GM12878 (cell line): ENCODE results near the gene FGF2. TPM values are rescaled to one million over a fixed set of nuclear protein-coding genes. Genes with fewer than 3 reads are reported as not detected.

Experiments
- ATAC-seq: fragments of 200-7000 bp; cut with Tn5 transposase; 3 replicates; pipeline ENCODE4 v1.9.1; 2020; ENCODE audit warnings: mild to moderate bottlenecking, moderate library complexity
- BruUV-seq: library from RNA; stranded (reverse); fragments of 400-500 nt; replicated peaks from 2 replicates; lab custom pipeline; 2021; lab: Mats Ljungman, UMichigan
- CTCF ChIA-PET: fragments of 300-600 bp; sonication (Branson Sonifier 250); formaldehyde crosslinking; extraction: SDS; loops from one replicate; lab custom pipeline; 2021; ENCODE audit warnings: inconsistent platforms; lab: Yijun Ruan, JAX
- POLR2A ChIA-PET: fragments of 350-600 bp; formaldehyde crosslinking; extraction: SDS; loops from one replicate; lab custom pipeline; 2021; ENCODE audit warnings: inconsistent platforms; lab: Charles Lee
- RAD21 ChIA-PET: fragments of 300-600 bp; sonication (Branson Sonifier 250); formaldehyde crosslinking; loops from one replicate; lab custom pipeline; 2023; ENCODE audit warnings: antibody characterized with exemption; ENCODE audit not compliant: unreplicated experiment; lab: Charles Lee
- SMC1A ChIA-PET: fragments of 300-600 bp; sonication (Branson Sonifier 250); formaldehyde crosslinking; loops from one replicate; lab custom pipeline; 2023; ENCODE audit not compliant: unreplicated experiment, uncharacterized antibody; lab: Charles Lee
- DNase-seq: peaks from one replicate; pipeline ENCODE4 v3.0.0-alpha.2; 2011; ENCODE audit warnings: low read depth, low spot score
- FAIRE-seq: peaks from 3 replicates; lab custom pipeline; 2011; peaks lifted over from hg19 to GRCh38; lab: Jason Lieb, UNC
- H2AFZ ChIP-seq: 2 replicates; pipeline ENCODE4 v1.6.0; 2011; ENCODE audit warnings: low read depth, low read length, control low read depth; ENCODE audit not compliant: control insufficient read depth
- H3K27ac ChIP-seq: 2 replicates; pipeline ENCODE4 v1.5.1; 2011; ENCODE audit warnings: control low read depth; ENCODE audit not compliant: control insufficient read depth, insufficient read depth
- H3K27me3 ChIP-seq, 2 experiments: replicated peaks in 1 of 2; 2 replicates each; pipeline versions ENCODE4 v1.6.0 to v1.6.1; 2011; ENCODE audit warnings: low read length in 1 of 2; ENCODE audit not compliant: control insufficient read depth in 2 of 2, insufficient read depth in 2 of 2
- H3K36me3 ChIP-seq, 2 experiments: 2 replicates each; pipeline ENCODE4 v1.5.1; 2011; ENCODE audit warnings: low read length in 1 of 2; ENCODE audit not compliant: control insufficient read depth in 2 of 2, insufficient read depth in 2 of 2
- H3K4me1 ChIP-seq: 2 replicates; pipeline ENCODE4 v1.6.1; 2011; ENCODE audit warnings: mild to moderate bottlenecking, low read length, moderate library complexity, mixed read lengths; ENCODE audit not compliant: control insufficient read depth, insufficient read depth
- H3K4me2 ChIP-seq: 2 replicates; pipeline ENCODE4 v1.6.0; 2011; ENCODE audit warnings: control low read depth; ENCODE audit not compliant: control insufficient read depth, insufficient read depth
- H3K4me3 ChIP-seq: fragments of 200-600 bp; sonication (generic); 2 replicates; pipeline ENCODE4 v1.5.1; 2016
- H3K79me2 ChIP-seq: 2 replicates; pipeline ENCODE4 v1.6.0; 2011; ENCODE audit warnings: low read length; ENCODE audit not compliant: control insufficient read depth, insufficient read depth
- H3K9ac ChIP-seq: 2 replicates; pipeline ENCODE4 v1.8.0; 2011; ENCODE audit warnings: low read length, control low read depth, mixed read lengths; ENCODE audit not compliant: control insufficient read depth, insufficient read depth
- H3K9me3 ChIP-seq: replicated peaks from 3 replicates; pipeline ENCODE4 v1.5.1; 2011; ENCODE audit warnings: mild to moderate bottlenecking, low read length; ENCODE audit not compliant: control insufficient read depth, insufficient read depth
- H4K20me1 ChIP-seq: 2 replicates; pipeline ENCODE4 v1.6.0; 2011; ENCODE audit not compliant: control insufficient read depth, insufficient read depth
- CEBPZ ChIP-seq: fragments of 150-350 bp; IDR thresholded peaks from 2 replicates; pipeline ENCODE4 v1.6.1; 2016; ENCODE audit warnings: low read depth, low read length
- FOXM1 ChIP-seq: IDR thresholded peaks from 2 replicates; pipeline ENCODE4 v1.6.1; 2012; ENCODE audit warnings: low read depth, mild to moderate bottlenecking, inconsistent platforms, low read length, moderate library complexity
- IKZF2 ChIP-seq, 2 experiments: fragments of 450-650 bp; IDR thresholded peaks; 2 replicates each; pipeline ENCODE4 v1.6.1; 2017; ENCODE audit warnings: mild to moderate bottlenecking in 2 of 2, moderate library complexity in 2 of 2
- NFYB ChIP-seq: IDR thresholded peaks from 2 replicates; pipeline ENCODE4 v1.6.1; 2011; ENCODE audit warnings: low read depth, mild to moderate bottlenecking, low read length, improper control_type of control experiment, moderate library complexity; ENCODE audit not compliant: insufficient read depth
- NR2F1 ChIP-seq: fragments of 450-650 bp; conservative IDR thresholded peaks from 2 replicates; pipeline ENCODE4 v1.6.1; 2017; ENCODE audit warnings: mild to moderate bottlenecking
- PAX8 ChIP-seq: fragments of 450-650 bp; IDR thresholded peaks from 2 replicates; pipeline ENCODE4 v1.6.1; 2017; ENCODE audit warnings: mild to moderate bottlenecking, moderate library complexity
- RCOR1 ChIP-seq: conservative IDR thresholded peaks from 2 replicates; pipeline ENCODE4 v1.6.1; 2012; ENCODE audit warnings: low read depth, low read length, improper control_type of control experiment
- RELB ChIP-seq: fragments of 450-650 bp; IDR thresholded peaks from 2 replicates; pipeline ENCODE4 v1.6.1; 2017; ENCODE audit warnings: low read depth, mild to moderate bottlenecking, moderate library complexity
- RFX5 ChIP-seq: IDR thresholded peaks from 2 replicates; pipeline ENCODE4 v1.6.1; 2011; ENCODE audit warnings: low read depth, low read length, improper control_type of control experiment
- SREBF1 ChIP-seq: IDR thresholded peaks from 2 replicates; pipeline ENCODE4 v1.6.1; 2012; ENCODE audit warnings: mild to moderate bottlenecking, low read length
- ZNF217 ChIP-seq: fragments of 450-650 bp; IDR thresholded peaks from 2 replicates; pipeline ENCODE4 v1.6.1; 2017; ENCODE audit warnings: antibody characterized with exemption, mild to moderate bottlenecking
- ZNF274 ChIP-seq: IDR thresholded peaks from one replicate; pipeline ENCODE4 v1.8.0; 2011; ENCODE audit not compliant: insufficient read length, insufficient read depth
- ZSCAN29 ChIP-seq: fragments of 450-650 bp; IDR thresholded peaks from 2 replicates; pipeline ENCODE4 v1.6.1; 2017; ENCODE audit warnings: mild to moderate bottlenecking, moderate library complexity
- WGBS: methylation state at CpG from one replicate; pipeline ENCODE4 v1.1.6; 2016; ENCODE audit warnings: low lambda C conversion rate; ENCODE audit not compliant: insufficient replicate concordance, insufficient coverage; ENCODE audit errors: missing lambda C conversion rate; 5-methylcytosine and 5-hydroxymethylcytosine counted together
- in situ Hi-C: fragments of 300-500 bp; cut with MboI; formaldehyde crosslinking; loops from 9 replicates; pipeline ENCODE4 v1.14.3; 2018; ENCODE audit warnings: mixed read lengths
- intact Hi-C: fragments of 100-400 bp; cut with micrococcal nuclease; formaldehyde crosslinking; loops from one replicate; pipeline ENCODE4 v1.14.2; 2022; ENCODE audit not compliant: unreplicated experiment
- polyA plus RNA-seq, 11 experiments: library from polyadenylated mRNA; depleted of rRNA in 4 of 11; unstranded in 6 of 11; stranded (reverse) in 5 of 11; fragments of >200 nt; fragmentation: Nextera tagmentation in 4 of 11; fragmentation: Illumina TruSeq in 1 of 11; extraction: Ambion mirVana in 4 of 11; extraction: Trizol in 1 of 11; gene quantifications; 1 replicate in 1 of 11; 2 replicates in 10 of 11; pipeline versions ENCODE4 v1.2.1 to v1.2.3, GENCODE V29; 2011 to 2016; ENCODE audit warnings: inconsistent platforms in 2 of 11, missing spikeins in 2 of 11, low read depth in 1 of 11
- total RNA-seq, 4 experiments: library from RNA; depleted of rRNA in 3 of 4; stranded (reverse); fragments of >200 nt in 3 of 4; fragmentation: Illumina TruSeq in 1 of 4; extraction: Trizol in 1 of 4; gene quantifications; 2 replicates each; pipeline versions ENCODE4 v1.2.1 to v1.2.3, GENCODE V29; 2013 to 2021

The FGF2 gene
- total and polyA plus RNA-seq, 10 of the 15 experiments (the other 5 are each of a cell fraction or from before 2014, with no cell fraction given): 0.13 to 1.7 (median 0.25) TPM

- H2AFZ ChIP-seq: no peak overlapping the region
- no peak for DNase-seq
- H3K79me2 ChIP-seq: no peaks in the 10 kb centered on the region
- H3K4me2 ChIP-seq: no peak overlapping the region
- ChIA-PET POLR2A (interaction anchor here (0.6 kb wide), 1 partner anchor 317 kb away, joined by 3 read pairs; no protein-coding TSS in a partner anchor), RAD21 (no interaction called here), CTCF (no interaction called here), SMC1A (interaction anchor here (1.2 kb wide), 1 partner anchor 21 kb away, joined by 3 read pairs; no protein-coding TSS in a partner anchor)
- no peak for ATAC-seq
- no peak overlapping the region for H3K9ac ChIP-seq
- no peaks in the 10 kb centered on the region for H3K4me1 ChIP-seq
- intact Hi-C loops: no loop called here
- in situ Hi-C loops: no loop called here
- BruUV-seq: no TSS peak
- TF ChIP-seq NR2F1: no peak
- no peak for TF ChIP-seq FOXM1
- TF ChIP-seq ZSCAN29: no peak
- no peak for TF ChIP-seq IKZF2 (IDR thresholded peaks at IDR 0.05)
- H3K27me3 ChIP-seq: no peaks in the 10 kb centered on the region
- H4K20me1 ChIP-seq: no peaks in the 10 kb centered on the region
- FAIRE-seq: no peak
- H3K9me3 ChIP-seq: peaks cover 5% of the 10 kb centered on the region; the same call in 2 of the 3 replicates
- H3K36me3 ChIP-seq: no peaks in the 10 kb centered on the region
- H3K27ac ChIP-seq: no peak overlapping the region
- H3K4me3 ChIP-seq: no peak overlapping the region
These were observed 52.4 kb downstream of the FGF2 start for GRCh38 chr4:122879001-122879400.

- no TSS peak for BruUV-seq
- no peaks in the 10 kb centered on the region for H3K27me3 ChIP-seq
- SMC1A ChIA-PET: no interaction called here
- H2AFZ ChIP-seq: no peak overlapping the region
- H3K9ac ChIP-seq: no peak overlapping the region
- RAD21 ChIA-PET: no interaction called here
- H3K36me3 ChIP-seq: no peaks in the 10 kb centered on the region
- FAIRE-seq (no peak), DNase-seq (no peak), ATAC-seq (no peak)
- H3K4me2 ChIP-seq: no peak overlapping the region
- no peak overlapping the region for H3K4me3 ChIP-seq
- POLR2A ChIA-PET: no interaction called here
- H3K27ac ChIP-seq: no peak overlapping the region
- CTCF ChIA-PET: no interaction called here
- H4K20me1 ChIP-seq: no peaks in the 10 kb centered on the region
- H3K9me3 ChIP-seq: peaks cover 5% of the 10 kb centered on the region; the same call in 2 of the 3 replicates
- no peaks in the 10 kb centered on the region for H3K4me1 ChIP-seq
- WGBS: 71% methylated on average over 5 of the region's 5 CpGs
- no peaks in the 10 kb centered on the region for H3K79me2 ChIP-seq
- in situ Hi-C loops (no loop called here), intact Hi-C loops (no loop called here)
- no peak for TF ChIP-seq SREBF1
- no peak for TF ChIP-seq PAX8
- TF ChIP-seq RFX5: no peak
- no peak for TF ChIP-seq ZNF217
- TF ChIP-seq RELB: no peak
- no peak for TF ChIP-seq ZNF274
- no peak for TF ChIP-seq RCOR1
- TF ChIP-seq NFYB: no peak
- TF ChIP-seq CEBPZ: no peak
These were observed 56.5 kb downstream of the FGF2 start for GRCh38 chr4:122882857-122883735.
